ENCODE data around the gene HSP90AB1.

HSP90AB1 gene

GRCh38 chr6:44221291-44221960 is 25.5 kb upstream of the HSP90AB1 start (continued):
- no peak for TF ChIP-seq ZNF292 (tag by site-specific recombination; IDR thresholded peaks at IDR 0.05; ENCODE audit: borderline replicate concordance, low read depth)
- no peak for TF ChIP-seq ZNF37A (tag by site-specific recombination; IDR thresholded peaks at IDR 0.05)
- no peak for TF ChIP-seq ZNF211 (tag by site-specific recombination; IDR thresholded peaks at IDR 0.05; ENCODE audit: low read depth)
- peak; percentile 92 for TF ChIP-seq GLIS2 (tag by site-specific recombination; IDR thresholded peaks at IDR 0.05)
- TF ChIP-seq ZNF664 (tag by site-specific recombination; IDR thresholded peaks at IDR 0.05): no peak
- peak; percentile 52 for TF ChIP-seq ZNF398 (tag by site-specific recombination; IDR thresholded peaks at IDR 0.05)
- TF ChIP-seq ZSCAN30 (tag by site-specific recombination; IDR thresholded peaks at IDR 0.05): peak; percentile 57
- TF ChIP-seq, protein P1, sequence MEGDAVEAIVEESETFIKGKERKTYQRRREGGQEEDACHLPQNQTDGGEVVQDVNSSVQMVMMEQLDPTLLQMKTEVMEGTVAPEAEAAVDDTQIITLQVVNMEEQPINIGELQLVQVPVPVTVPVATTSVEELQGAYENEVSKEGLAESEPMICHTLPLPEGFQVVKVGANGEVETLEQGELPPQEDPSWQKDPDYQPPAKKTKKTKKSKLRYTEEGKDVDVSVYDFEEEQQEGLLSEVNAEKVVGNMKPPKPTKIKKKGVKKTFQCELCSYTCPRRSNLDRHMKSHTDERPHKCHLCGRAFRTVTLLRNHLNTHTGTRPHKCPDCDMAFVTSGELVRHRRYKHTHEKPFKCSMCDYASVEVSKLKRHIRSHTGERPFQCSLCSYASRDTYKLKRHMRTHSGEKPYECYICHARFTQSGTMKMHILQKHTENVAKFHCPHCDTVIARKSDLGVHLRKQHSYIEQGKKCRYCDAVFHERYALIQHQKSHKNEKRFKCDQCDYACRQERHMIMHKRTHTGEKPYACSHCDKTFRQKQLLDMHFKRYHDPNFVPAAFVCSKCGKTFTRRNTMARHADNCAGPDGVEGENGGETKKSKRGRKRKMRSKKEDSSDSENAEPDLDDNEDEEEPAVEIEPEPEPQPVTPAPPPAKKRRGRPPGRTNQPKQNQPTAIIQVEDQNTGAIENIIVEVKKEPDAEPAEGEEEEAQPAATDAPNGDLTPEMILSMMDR (tag by site-specific recombination; IDR thresholded peaks at IDR 0.05): peak; percentile 92
- no peak for TF ChIP-seq ZSCAN5A (tag by site-specific recombination; IDR thresholded peaks at IDR 0.05)
- TF ChIP-seq ZNF777 (tag by site-specific recombination; IDR thresholded peaks at IDR 0.05; ENCODE audit: borderline replicate concordance): no peak
- TF ChIP-seq TRIM28 (IDR thresholded peaks at IDR 0.05; ENCODE audit: borderline replicate concordance, low read length): no peak
- TF ChIP-seq ZNF202 (tag by site-specific recombination; IDR thresholded peaks at IDR 0.05; ENCODE audit: borderline replicate concordance): no peak
- TF ChIP-seq, protein P2, sequence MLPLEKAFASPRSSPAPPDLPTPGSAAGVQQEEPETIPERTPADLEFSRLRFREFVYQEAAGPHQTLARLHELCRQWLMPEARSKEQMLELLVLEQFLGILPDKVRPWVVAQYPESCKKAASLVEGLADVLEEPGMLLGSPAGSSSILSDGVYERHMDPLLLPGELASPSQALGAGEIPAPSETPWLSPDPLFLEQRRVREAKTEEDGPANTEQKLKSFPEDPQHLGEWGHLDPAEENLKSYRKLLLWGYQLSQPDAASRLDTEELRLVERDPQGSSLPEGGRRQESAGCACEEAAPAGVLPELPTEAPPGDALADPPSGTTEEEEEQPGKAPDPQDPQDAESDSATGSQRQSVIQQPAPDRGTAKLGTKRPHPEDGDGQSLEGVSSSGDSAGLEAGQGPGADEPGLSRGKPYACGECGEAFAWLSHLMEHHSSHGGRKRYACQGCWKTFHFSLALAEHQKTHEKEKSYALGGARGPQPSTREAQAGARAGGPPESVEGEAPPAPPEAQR (tag by site-specific recombination; IDR thresholded peaks at IDR 0.05): no peak
- TF ChIP-seq, protein P3, sequence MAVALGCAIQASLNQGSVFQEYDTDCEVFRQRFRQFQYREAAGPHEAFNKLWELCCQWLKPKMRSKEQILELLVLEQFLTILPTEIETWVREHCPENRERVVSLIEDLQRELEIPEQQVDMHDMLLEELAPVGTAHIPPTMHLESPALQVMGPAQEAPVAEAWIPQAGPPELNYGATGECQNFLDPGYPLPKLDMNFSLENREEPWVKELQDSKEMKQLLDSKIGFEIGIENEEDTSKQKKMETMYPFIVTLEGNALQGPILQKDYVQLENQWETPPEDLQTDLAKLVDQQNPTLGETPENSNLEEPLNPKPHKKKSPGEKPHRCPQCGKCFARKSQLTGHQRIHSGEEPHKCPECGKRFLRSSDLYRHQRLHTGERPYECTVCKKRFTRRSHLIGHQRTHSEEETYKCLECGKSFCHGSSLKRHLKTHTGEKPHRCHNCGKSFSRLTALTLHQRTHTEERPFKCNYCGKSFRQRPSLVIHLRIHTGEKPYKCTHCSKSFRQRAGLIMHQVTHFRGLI (tag by site-specific recombination; IDR thresholded peaks at IDR 0.05): no peak
- TF ChIP-seq ZNF624 (tag by site-specific recombination; IDR thresholded peaks at IDR 0.05): no peak
- TF ChIP-seq ZBTB1 (tag by site-specific recombination; IDR thresholded peaks at IDR 0.05): no peak
- TF ChIP-seq ZNF280C (tag by site-specific recombination; IDR thresholded peaks at IDR 0.05): no peak
- no peak for TF ChIP-seq ZNF302 (tag by site-specific recombination; IDR thresholded peaks at IDR 0.05; ENCODE audit: low read depth)
- TF ChIP-seq ZNF341 (tag by site-specific recombination; IDR thresholded peaks at IDR 0.05; ENCODE audit: low read depth): peak; percentile 83
- peak; percentile 29; the same call in 1 of the 2 replicates for TF ChIP-seq ZNF629 (tag by site-specific recombination; IDR thresholded peaks at IDR 0.05)
- TF ChIP-seq ZNF175 (tag by site-specific recombination; IDR thresholded peaks at IDR 0.05): no peak
- TF ChIP-seq, protein P4, sequence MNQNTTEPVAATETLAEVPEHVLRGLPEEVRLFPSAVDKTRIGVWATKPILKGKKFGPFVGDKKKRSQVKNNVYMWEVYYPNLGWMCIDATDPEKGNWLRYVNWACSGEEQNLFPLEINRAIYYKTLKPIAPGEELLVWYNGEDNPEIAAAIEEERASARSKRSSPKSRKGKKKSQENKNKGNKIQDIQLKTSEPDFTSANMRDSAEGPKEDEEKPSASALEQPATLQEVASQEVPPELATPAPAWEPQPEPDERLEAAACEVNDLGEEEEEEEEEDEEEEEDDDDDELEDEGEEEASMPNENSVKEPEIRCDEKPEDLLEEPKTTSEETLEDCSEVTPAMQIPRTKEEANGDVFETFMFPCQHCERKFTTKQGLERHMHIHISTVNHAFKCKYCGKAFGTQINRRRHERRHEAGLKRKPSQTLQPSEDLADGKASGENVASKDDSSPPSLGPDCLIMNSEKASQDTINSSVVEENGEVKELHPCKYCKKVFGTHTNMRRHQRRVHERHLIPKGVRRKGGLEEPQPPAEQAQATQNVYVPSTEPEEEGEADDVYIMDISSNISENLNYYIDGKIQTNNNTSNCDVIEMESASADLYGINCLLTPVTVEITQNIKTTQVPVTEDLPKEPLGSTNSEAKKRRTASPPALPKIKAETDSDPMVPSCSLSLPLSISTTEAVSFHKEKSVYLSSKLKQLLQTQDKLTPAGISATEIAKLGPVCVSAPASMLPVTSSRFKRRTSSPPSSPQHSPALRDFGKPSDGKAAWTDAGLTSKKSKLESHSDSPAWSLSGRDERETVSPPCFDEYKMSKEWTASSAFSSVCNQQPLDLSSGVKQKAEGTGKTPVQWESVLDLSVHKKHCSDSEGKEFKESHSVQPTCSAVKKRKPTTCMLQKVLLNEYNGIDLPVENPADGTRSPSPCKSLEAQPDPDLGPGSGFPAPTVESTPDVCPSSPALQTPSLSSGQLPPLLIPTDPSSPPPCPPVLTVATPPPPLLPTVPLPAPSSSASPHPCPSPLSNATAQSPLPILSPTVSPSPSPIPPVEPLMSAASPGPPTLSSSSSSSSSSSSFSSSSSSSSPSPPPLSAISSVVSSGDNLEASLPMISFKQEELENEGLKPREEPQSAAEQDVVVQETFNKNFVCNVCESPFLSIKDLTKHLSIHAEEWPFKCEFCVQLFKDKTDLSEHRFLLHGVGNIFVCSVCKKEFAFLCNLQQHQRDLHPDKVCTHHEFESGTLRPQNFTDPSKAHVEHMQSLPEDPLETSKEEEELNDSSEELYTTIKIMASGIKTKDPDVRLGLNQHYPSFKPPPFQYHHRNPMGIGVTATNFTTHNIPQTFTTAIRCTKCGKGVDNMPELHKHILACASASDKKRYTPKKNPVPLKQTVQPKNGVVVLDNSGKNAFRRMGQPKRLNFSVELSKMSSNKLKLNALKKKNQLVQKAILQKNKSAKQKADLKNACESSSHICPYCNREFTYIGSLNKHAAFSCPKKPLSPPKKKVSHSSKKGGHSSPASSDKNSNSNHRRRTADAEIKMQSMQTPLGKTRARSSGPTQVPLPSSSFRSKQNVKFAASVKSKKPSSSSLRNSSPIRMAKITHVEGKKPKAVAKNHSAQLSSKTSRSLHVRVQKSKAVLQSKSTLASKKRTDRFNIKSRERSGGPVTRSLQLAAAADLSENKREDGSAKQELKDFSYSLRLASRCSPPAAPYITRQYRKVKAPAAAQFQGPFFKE (tag by site-specific recombination; IDR thresholded peaks at IDR 0.05; ENCODE audit: borderline replicate concordance): no peak
- no peak for TF ChIP-seq MZF1 (tag by site-specific recombination; IDR thresholded peaks at IDR 0.05; ENCODE audit: borderline replicate concordance)
